Measurements from ENCODE around the gene DCST1.

Gene DCST1

GRCh38 chr1:155035936-155036335, 2.3 kb downstream of the DCST1 start:
- no peak for DNase-seq

GRCh38 chr1:155037043-155037442, 3.4 kb downstream of the DCST1 start:
- no peak for DNase-seq

DNA sequence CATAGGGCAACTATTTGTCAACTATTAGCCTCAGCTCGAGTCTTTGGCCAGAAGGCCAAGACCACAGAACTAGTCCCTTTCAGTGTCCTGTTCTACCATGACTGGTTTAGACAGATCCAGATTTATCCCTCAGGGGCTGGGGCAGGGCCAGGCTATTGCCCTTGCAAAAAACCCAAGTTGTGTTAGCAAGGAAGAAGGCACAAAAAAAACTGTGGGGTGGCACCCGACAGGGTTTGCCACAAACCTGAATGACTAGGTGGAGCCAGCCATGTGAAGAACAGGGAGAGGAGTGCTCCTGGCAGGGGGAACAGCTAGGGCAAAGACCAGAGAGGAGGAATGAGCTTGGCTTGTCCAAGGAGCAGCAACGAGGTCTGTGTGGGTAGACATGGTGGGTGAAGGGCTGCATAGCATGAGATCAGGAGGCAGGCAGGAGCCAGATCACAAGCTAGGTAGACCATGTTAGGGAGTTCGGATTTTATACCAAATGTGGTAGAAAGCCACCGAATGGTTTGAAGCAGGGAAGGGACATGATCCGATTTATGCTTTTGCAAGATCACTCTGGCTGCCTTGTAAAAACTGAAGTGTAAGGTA, 4.3 kb downstream of the DCST1 start:
- DNase-seq, result no peak

GRCh38 chr1:155038602-155039307, 5.1 kb downstream of the DCST1 start:
- no peak for DNase-seq

GRCh38 chr1:155039308-155039669, 5.7 kb downstream of the DCST1 start:
- DNase-seq, result no peak

GRCh38 chr1:155040358-155041093, 6.9 kb downstream of the DCST1 start:
- no peak for DNase-seq

GRCh38 chr1:155042789-155043188, 9.2 kb downstream of the DCST1 start:
- no peak for DNase-seq

DNA sequence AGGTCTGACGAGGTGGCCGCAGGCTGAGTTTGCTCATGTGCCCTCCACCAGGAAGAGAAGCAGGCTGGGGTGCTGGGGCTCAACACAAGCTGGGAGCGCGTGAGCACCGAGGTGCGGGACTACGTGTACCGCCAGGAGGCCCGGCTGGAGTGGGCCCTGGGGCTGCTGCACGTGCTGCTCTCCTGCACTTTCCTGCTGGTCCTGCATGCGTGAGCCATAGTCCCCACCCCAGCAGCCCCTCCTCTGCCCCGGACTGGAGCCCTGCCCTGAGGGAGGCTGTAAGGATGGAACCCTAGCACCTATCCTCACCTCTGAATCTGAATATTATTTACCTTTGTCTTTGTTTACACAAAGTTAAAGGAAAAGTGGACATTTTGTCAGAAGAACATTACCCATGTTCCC, 9.7 kb downstream of the DCST1 start:
- DNase-seq, result no peak

- DNase-seq, result no peak
Observed at GRCh38 chr1:155043793-155044192, 10.2 kb downstream of the DCST1 start.

DNA sequence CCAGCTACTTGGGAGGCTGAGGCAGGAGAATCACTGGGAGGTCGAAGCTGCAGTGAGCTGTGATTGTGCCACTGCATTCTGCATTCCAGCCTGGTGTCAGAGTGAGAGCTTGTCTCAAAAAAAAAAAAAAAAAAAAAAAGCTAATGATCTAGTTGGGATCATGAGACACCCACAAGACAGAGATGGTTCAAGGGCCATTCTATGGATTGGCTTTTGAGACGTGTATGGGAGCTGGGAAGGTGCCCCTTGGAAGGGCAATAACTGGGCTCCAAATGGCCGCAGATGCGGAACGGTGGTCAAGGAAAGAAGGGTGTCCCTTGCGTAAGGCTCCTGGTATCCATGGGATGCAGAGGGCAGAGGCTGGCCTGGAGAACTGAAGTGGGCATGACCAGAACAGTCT, 10.7 kb downstream of the DCST1 start:
- DNase-seq, result no peak

DNA sequence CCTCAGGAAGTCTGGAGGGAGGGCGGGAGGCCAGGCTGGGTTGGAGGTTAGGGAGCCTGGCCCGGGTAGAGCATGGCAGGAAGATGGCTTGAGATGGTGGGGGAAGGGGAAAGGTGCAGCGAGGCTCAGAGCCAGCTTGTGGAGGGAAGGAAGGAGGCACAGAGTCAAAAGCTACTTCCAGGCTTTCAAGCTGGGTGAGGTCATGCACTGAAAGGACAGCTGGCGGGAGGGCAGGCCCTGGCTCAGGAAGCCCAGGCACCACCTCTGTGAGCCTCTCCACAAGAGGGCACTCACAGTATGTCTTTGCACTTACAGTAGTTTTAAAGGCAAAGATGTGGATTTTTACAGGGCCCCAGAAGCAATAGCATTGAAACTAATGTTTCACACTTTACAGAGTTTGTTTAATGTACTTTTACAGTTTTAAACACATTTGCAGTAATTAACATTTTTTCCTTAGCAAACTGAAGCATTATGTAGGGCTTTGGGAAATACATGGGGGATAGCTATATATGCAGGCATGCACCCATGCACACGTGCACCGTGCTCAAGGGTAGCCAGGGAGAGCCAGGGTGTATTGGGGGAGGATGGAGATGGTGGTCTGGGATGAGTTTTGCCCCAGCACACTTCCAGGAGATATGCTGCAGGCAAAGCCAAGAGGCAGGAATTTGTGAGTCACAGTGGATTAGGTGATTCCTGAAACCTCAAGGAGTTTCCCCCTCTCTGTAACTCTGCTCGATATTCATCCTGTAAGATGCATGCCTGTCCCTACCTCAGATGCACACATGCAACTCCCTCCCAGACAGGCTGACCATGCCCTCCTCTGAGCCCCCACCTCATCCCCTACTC, 11.4 kb downstream of the DCST1 start:
- DNase-seq, result peak; percentile 76

GRCh38 chr1:155048449-155049334, 15.1 kb downstream of the DCST1 start:
- no peak for DNase-seq

- DNase-seq, result no peak
Observed at GRCh38 chr1:155049651-155050559, 16.3 kb downstream of the DCST1 start.

GRCh38 chr1:155050560-155051341, 17.1 kb downstream of the DCST1 start, which contains the start of gene ADAM15:
ADAM15 (plus strand) TSS chr1:155051316; CDS start chr1:155051387, 71 bp downstream.
- peak; percentile 88 for DNase-seq

DNA sequence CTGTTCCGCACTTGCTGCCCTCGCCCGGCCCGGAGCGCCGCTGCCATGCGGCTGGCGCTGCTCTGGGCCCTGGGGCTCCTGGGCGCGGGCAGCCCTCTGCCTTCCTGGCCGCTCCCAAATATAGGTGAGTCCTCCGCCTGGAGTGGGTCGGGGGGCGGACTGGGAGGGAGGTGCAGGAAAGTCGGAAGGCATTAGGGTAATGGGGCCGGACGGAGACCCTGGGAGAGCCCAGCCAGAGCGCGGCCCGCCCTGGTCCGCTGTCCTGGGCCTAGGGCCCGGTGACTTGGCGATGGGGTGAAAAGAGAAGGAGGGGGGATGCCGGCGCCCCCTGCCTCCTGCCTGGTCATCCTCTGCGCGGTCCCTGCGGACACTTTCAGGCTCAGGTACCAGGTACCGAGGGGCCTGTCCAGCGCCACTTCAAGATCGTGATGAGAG, 17.7 kb downstream of the DCST1 start:
- no peak for DNase-seq

DNA sequence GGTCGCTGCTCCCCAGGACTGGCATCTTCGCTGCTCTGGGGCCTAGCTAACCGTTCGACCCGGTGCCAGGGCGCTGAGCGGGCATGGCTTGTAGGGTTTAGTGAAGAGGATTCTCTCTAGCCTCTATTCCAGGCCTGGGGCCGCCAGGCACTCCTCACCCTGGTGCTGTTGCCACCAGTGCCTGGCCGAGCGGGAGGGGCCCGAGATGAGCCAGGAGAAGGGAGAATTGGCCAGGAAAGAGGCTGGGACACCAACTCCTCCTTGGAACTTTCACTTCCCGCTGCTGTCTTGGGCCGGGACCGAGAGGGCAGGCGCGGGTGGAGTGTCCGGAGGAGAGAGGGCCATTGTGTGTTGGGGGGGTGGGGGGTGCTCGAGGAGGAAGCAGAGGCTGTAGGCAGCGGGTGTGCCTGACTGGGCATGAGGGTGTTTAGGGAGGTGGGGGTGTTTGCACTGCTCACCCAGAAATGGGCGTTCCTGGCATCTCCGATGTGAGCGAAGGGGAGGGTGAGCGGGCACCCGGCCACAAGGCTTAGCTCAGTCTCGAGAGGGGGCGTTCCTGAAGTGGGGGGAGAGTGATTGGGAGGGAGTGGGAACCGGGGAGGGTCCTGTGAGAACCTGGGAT, 18.3 kb downstream of the DCST1 start:
- peak; percentile 58 for DNase-seq

DNA sequence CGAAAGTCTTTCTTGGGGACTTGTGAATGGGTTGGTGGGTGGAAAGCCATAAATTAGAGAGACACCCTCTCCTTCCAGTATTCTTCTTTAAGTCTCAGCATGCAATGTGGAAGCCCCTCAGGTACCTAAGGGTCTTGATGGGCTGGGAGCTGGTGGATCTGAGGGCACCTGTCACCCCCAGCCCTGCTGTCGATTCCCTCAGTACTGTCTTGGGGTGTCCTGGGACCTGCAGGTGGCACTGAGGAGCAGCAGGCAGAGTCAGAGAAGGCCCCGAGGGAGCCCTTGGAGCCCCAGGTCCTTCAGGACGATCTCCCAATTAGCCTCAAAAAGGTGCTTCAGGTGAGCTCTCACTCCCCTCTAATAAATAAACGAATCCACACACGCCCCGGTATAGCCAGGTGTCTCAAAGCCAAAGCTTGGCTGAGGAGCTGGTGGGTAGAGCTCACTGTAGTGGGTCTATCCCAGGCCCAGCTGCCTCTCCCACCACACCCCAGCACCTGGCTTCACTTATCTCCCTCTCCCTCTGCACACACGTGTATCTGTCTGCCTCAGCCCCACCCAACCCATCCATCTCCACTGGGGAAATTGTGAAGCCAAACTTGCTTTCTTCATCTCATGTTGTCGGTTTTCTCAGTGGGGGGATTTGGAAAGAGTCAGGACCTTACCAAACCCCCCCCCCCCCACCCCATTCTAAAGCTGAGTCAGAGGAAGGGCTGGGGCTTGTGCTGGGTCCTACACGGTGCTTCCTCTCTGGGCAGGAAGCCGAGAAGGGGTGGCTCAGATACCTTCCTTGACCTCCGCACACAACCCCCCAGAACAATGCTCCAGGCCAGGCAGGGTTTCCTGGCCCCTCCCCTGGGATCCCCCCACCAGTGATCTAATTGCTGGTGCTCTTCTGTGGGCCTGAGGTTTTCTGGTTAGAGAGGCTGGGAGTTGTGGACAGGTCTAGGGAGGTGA, 19.1 kb downstream of the DCST1 start:
- DNase-seq, result no peak

- no peak for DNase-seq
Observed at GRCh38 chr1:155053531-155054105, 20.0 kb downstream of the DCST1 start.
